HEK293T (cell line): ENCODE data around the gene SEC61A1.
A peak's percentile ranks its signal among the peaks of the same experiment; 100 is the strongest.

Source experiments
- CTCF ChIA-PET: fragments of 350-600 bp; formaldehyde crosslinking; extraction: SDS; loops from one replicate; lab custom pipeline; 2021; ENCODE audit warnings: antibody characterized with exemption, inconsistent platforms; lab: Yijun Ruan, JAX
- POLR2A ChIA-PET: fragments of 350-600 bp; formaldehyde crosslinking; extraction: SDS; loops from one replicate; lab custom pipeline; 2020; ENCODE audit warnings: antibody characterized with exemption, inconsistent platforms; lab: Yijun Ruan, JAX
- DNase-seq: peaks from one replicate; pipeline ENCODE4 v3.0.0; 2012; ENCODE audit warnings: mixed read lengths; ENCODE audit errors: extremely low spot score
- ARNT ChIP-seq: fragments of 450-650 bp; IDR thresholded peaks from 2 replicates; pipeline ENCODE4 v1.6.1; 2017; ENCODE audit warnings: mild to moderate bottlenecking
- BHLHE40 ChIP-seq: fragments of 450-650 bp; IDR thresholded peaks from 2 replicates; pipeline ENCODE4 v1.6.1; 2016; ENCODE audit warnings: mild to moderate bottlenecking, moderate library complexity, borderline replicate concordance
- CTBP1 ChIP-seq: fragments of 450-650 bp; IDR thresholded peaks from 2 replicates; pipeline ENCODE4 v1.6.1; 2016; ENCODE audit warnings: borderline replicate concordance
- ELF4 ChIP-seq: fragments of 450-650 bp; IDR thresholded peaks from 2 replicates; pipeline ENCODE4 v1.6.1; 2017; ENCODE audit warnings: antibody characterized with exemption
- FOXA1 ChIP-seq: fragments of 450-650 bp; IDR thresholded peaks from 2 replicates; pipeline ENCODE4 v1.6.1; 2016; ENCODE audit warnings: mild to moderate bottlenecking
- FOXK2 ChIP-seq: fragments of 450-650 bp; IDR thresholded peaks from 2 replicates; pipeline ENCODE4 v1.6.1; 2016; ENCODE audit warnings: mild to moderate bottlenecking
- FOXM1 ChIP-seq: fragments of 450-650 bp; IDR thresholded peaks from 2 replicates; pipeline ENCODE4 v1.6.1; 2017; ENCODE audit warnings: mild to moderate bottlenecking, borderline replicate concordance
- HDGF ChIP-seq: fragments of 450-650 bp; IDR thresholded peaks from 2 replicates; pipeline ENCODE4 v1.6.1; 2017; ENCODE audit warnings: antibody characterized with exemption, borderline replicate concordance
- L3MBTL2 ChIP-seq: fragments of 450-650 bp; conservative IDR thresholded peaks from 2 replicates; pipeline ENCODE4 v1.6.1; 2016; ENCODE audit warnings: mild to moderate bottlenecking
- LEF1 ChIP-seq: fragments of 450-650 bp; IDR thresholded peaks from 2 replicates; pipeline ENCODE4 v1.6.1; 2017; ENCODE audit warnings: mild to moderate bottlenecking, borderline replicate concordance
- NFRKB ChIP-seq: fragments of 450-650 bp; IDR thresholded peaks from 2 replicates; pipeline ENCODE4 v1.6.1; 2016; ENCODE audit warnings: mild to moderate bottlenecking, moderate library complexity
- PKNOX1 ChIP-seq: fragments of 450-650 bp; IDR thresholded peaks from 2 replicates; pipeline ENCODE4 v1.6.1; 2016
- SP1 ChIP-seq: fragments of 450-650 bp; IDR thresholded peaks from 2 replicates; pipeline ENCODE4 v1.6.1; 2017
- SUZ12 ChIP-seq: fragments of 450-650 bp; IDR thresholded peaks from 2 replicates; pipeline ENCODE4 v1.6.1; 2016; ENCODE audit warnings: mild to moderate bottlenecking
- TARDBP ChIP-seq: fragments of 450-650 bp; IDR thresholded peaks from 2 replicates; pipeline ENCODE4 v1.6.1; 2016
- ZNF384 ChIP-seq: fragments of 450-650 bp; IDR thresholded peaks from 2 replicates; pipeline ENCODE4 v1.6.1; 2016

The SEC61A1 gene

GRCh38 chr3:128066114-128066513 lies 13.9 kb downstream of the SEC61A1 start:
- POLR2A ChIA-PET: interaction anchor here (1.1 to 1.8 kb wide), 2 partner anchors 10 to 14 kb away, joined by 4 to 9 read pairs; partner anchors contain the start of gene SEC61A1
- DNase-seq: no peak
- CTCF ChIA-PET: interaction anchor here (0.7 to 1.8 kb wide), 2 partner anchors 10 to 67 kb away, joined by 4 to 5 read pairs; no protein-coding TSS in a partner anchor
- TF ChIP-seq SP1: no peak
- TF ChIP-seq FOXA1: no peak

GRCh38 chr3:128066676-128067075 lies 14.4 kb downstream of the SEC61A1 start:
- no peak for TF ChIP-seq NFRKB
- TF ChIP-seq ZNF384: no peak
- no peak for TF ChIP-seq BHLHE40
- no peak for TF ChIP-seq FOXM1
- no peak for TF ChIP-seq LEF1
- TF ChIP-seq SUZ12: no peak
- TF ChIP-seq PKNOX1: no peak
- TF ChIP-seq L3MBTL2: no peak
- TF ChIP-seq FOXA1: no peak
- no peak for TF ChIP-seq ELF4
- TF ChIP-seq HDGF: no peak
- no peak for TF ChIP-seq SP1
- TF ChIP-seq TARDBP: no peak
- no peak for TF ChIP-seq CTBP1
- no peak for DNase-seq
- ChIA-PET CTCF (interaction anchor here (0.7 to 1.8 kb wide), 3 partner anchors 9 to 67 kb away, joined by 3 to 5 read pairs (median 4); no protein-coding TSS in a partner anchor), POLR2A (interaction anchor here (1.8 kb wide), 1 partner anchor 15 kb away, joined by 9 read pairs; the partner anchor contains the start of gene SEC61A1)

GRCh38 chr3:128067489-128067888 lies 15.3 kb downstream of the SEC61A1 start:
- no peak for DNase-seq
- CTCF ChIA-PET: interaction anchor here (0.8 to 1.8 kb wide), 2 partner anchors 10 to 66 kb away, joined by 3 to 4 read pairs; no protein-coding TSS in a partner anchor
- POLR2A ChIA-PET: no interaction called here
- TF ChIP-seq PKNOX1 (peak; percentile 79), ZNF384 (no peak)

GRCh38 chr3:128068156-128068620 lies 16.0 kb downstream of the SEC61A1 start:
- CTCF ChIA-PET: no interaction called here
- POLR2A ChIA-PET: no interaction called here
- DNase-seq: peak; percentile 69
- no peak for TF ChIP-seq FOXM1
- no peak for TF ChIP-seq SUZ12
- TF ChIP-seq NFRKB: no peak
- no peak for TF ChIP-seq TARDBP

GRCh38 chr3:128069271-128069670 lies 17.0 kb downstream of the SEC61A1 start:
- DNase-seq: no peak
- TF ChIP-seq BHLHE40: no peak
- no peak for TF ChIP-seq ELF4
- no peak for TF ChIP-seq CTBP1
- TF ChIP-seq FOXK2: no peak
- no peak for TF ChIP-seq ARNT
- no peak for TF ChIP-seq FOXA1
- no peak for TF ChIP-seq HDGF
- TF ChIP-seq SP1: no peak
- no peak for TF ChIP-seq TARDBP
- TF ChIP-seq L3MBTL2: no peak
- TF ChIP-seq ZNF384: no peak
- TF ChIP-seq LEF1: no peak
- no peak for TF ChIP-seq FOXM1
- ChIA-PET POLR2A (no interaction called here), CTCF (no interaction called here)

GRCh38 chr3:128070898-128071591 lies 18.8 kb downstream of the SEC61A1 start:
- no peak for DNase-seq
- TF ChIP-seq NFRKB: no peak
- no peak for TF ChIP-seq PKNOX1
- TF ChIP-seq TARDBP: no peak
- TF ChIP-seq ELF4: no peak
- no peak for TF ChIP-seq FOXK2
- no peak for TF ChIP-seq L3MBTL2
- no peak for TF ChIP-seq FOXA1
- no peak for TF ChIP-seq BHLHE40
- TF ChIP-seq FOXM1: no peak
- no peak for TF ChIP-seq HDGF
- TF ChIP-seq LEF1: no peak
- TF ChIP-seq SUZ12: no peak
- POLR2A ChIA-PET: no interaction called here
- CTCF ChIA-PET: interaction anchor here (1.0 kb wide), 1 partner anchor 63 kb away, joined by 3 read pairs; no protein-coding TSS in a partner anchor
